SKM-1 treated with dmso at 0.1 percent for 144 hours (cell line): ENCODE data around the gene TRAF2.

ENCODE experiments used
- DNase-seq: peaks from one replicate; lab custom pipeline; 2025; ENCODE audit not compliant: unreplicated experiment; lab: John Stamatoyannopoulos, UW

TRAF2 gene

GRCh38 chr9:136935651-136936050 is 49.3 kb downstream of the TRAF2 start:
- peak; percentile 8 for DNase-seq

GRCh38 chr9:136936645-136937170 is 50.4 kb downstream of the TRAF2 start:
- no peak for DNase-seq

- DNase-seq, result no peak
Observed at GRCh38 chr9:136937186-136938001, 51.1 kb downstream of the TRAF2 start.

GRCh38 chr9:136939431-136939995 is 53.2 kb downstream of the TRAF2 start:
- no peak for DNase-seq

- no peak for DNase-seq
Observed at GRCh38 chr9:136939996-136940525, 53.7 kb downstream of the TRAF2 start.

GRCh38 chr9:136940526-136941230 is 54.4 kb downstream of the TRAF2 start:
- no peak for DNase-seq

GRCh38 chr9:136941231-136942111 is 55.2 kb downstream of the TRAF2 start:
- no peak for DNase-seq

- DNase-seq, result no peak
Observed at GRCh38 chr9:136942112-136942880, 56.0 kb downstream of the TRAF2 start.

GRCh38 chr9:136942881-136943230 is 56.5 kb downstream of the TRAF2 start:
- DNase-seq, result no peak

GRCh38 chr9:136943291-136944211 is 57.2 kb downstream of the TRAF2 start:
- no peak for DNase-seq

- peak; percentile 53 for DNase-seq
Observed at GRCh38 chr9:136944212-136944518, 57.8 kb downstream of the TRAF2 start.

- DNase-seq, result peak; percentile 91
Observed at GRCh38 chr9:136944519-136945332, 58.4 kb downstream of the TRAF2 start, which contains the start of the genes C8G and FBXW5. Gene C8G (plus strand): TSS chr9:136945243. CDS start chr9:136945321, 78 bp downstream. Gene FBXW5 (minus strand): TSS chr9:136944738. CDS start chr9:136944083, 655 bp downstream.

GRCh38 chr9:136945333-136946227 is 59.3 kb downstream of the TRAF2 start:
- DNase-seq, result no peak

- no peak for DNase-seq
Observed at GRCh38 chr9:136946228-136947027, 60.1 kb downstream of the TRAF2 start.

- DNase-seq, result no peak
Observed at GRCh38 chr9:136947028-136947891, 60.9 kb downstream of the TRAF2 start.
